Colonic mucosa (tissue), 4 donors: ENCODE data around the gene GDAP1L1. TPM values are rescaled to one million over a fixed set of nuclear protein-coding genes. Genes with fewer than 3 reads are reported as not detected.
"Not testable (repeated sequence)": the region's sequence is repeated elsewhere in the genome, so short reads cannot be mapped to it uniquely, and the experiment has no call there.

Experiments
- DNase-seq: peaks from one replicate; pipeline ENCODE4 v3.0.0-alpha.2; 2020
- H3K27ac ChIP-seq: fragments of 200-600 bp; one replicate; pipeline ENCODE4 v1.8.0; 2021
- H3K27me3 ChIP-seq: fragments of 200-600 bp; one replicate; pipeline ENCODE4 v1.8.0; 2021
- H3K36me3 ChIP-seq: fragments of 200-600 bp; one replicate; pipeline ENCODE4 v1.8.0; 2021
- H3K4me1 ChIP-seq: fragments of 200-600 bp; one replicate; pipeline ENCODE4 v1.8.0; 2021; ENCODE audit warnings: mild to moderate bottlenecking
- H3K4me3 ChIP-seq: fragments of 200-600 bp; one replicate; pipeline ENCODE4 v1.8.0; 2021
- H3K9ac ChIP-seq, 2 donors: one replicate each; pipeline ENCODE4 v1.7.0; 2013; ENCODE audit warnings: control low read depth in 2 of 2, low read depth in 2 of 2, low read length in 2 of 2
- H3K9me3 ChIP-seq: fragments of 200-600 bp; one replicate; pipeline ENCODE4 v1.8.0; 2021
- intact Hi-C: fragments of 100-400 bp; cut with DNase I; formaldehyde crosslinking; loops from one replicate; pipeline ENCODE4 v1.14.1; 2022
- total RNA-seq, 2 donors: library from RNA; stranded (reverse); fragmentation: NEBNext Ultra II Directional in 1 of 2; extraction: Animal tissue kit (Norgen Biotek cat#: 25700) in 1 of 2; gene quantifications; one replicate each; pipeline ENCODE4 v1.2.1, GENCODE V29; 2021
- TF ChIP-seq, protein P1 (sequence below): fragments of 200-600 bp; IDR thresholded peaks from one replicate; pipeline ENCODE4 v1.8.0; 2022; ENCODE audit warnings: antibody characterized with exemption, mild to moderate bottlenecking
- donor health status: healthy.
- donor health status: DM: no; HTN: no; CAD: no.
- donor health status: DM: no; HTN: no; CAD: no.

The GDAP1L1 gene
- total RNA-seq, 2 donors from 2014 or later = not detected

DNA sequence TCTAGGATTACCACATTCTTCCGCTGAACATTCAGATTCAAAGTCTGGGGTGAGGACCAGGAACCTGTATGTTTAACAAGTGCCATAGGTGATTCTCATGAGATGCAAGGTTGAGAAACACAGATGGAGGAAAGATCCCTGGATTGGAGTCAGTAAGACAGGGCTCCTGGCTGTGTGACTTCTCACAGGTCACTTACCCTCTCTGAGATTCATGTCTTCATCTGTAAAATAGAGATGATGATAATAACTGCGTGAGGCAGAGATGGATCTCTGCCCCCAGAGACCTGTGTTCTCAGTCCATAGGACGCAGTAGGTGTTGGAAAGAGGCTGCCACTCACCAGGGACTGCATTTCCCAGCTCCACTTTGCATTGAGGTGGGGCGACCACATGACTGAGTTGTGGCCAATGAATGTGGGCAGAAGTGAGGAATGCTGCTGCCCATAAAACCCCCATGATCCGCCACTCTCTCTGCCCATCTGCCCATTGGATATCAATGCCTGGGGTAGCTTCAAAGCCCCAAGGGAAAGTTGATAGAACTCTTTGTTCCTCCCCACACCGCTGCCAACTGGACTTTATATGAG is 13.6 kb upstream of the GDAP1L1 start:
- Histone ChIP-seq H3K9ac (no peak overlapping the region), H3K27ac (no peak overlapping the region), H3K4me1 (no peaks in the 10 kb centered on the region), H3K36me3 (no peaks in the 10 kb centered on the region), H3K27me3 (no peaks in the 10 kb centered on the region), H3K9me3 (no peaks in the 10 kb centered on the region), H3K4me3 (no peak overlapping the region)
- TF ChIP-seq, protein P1, sequence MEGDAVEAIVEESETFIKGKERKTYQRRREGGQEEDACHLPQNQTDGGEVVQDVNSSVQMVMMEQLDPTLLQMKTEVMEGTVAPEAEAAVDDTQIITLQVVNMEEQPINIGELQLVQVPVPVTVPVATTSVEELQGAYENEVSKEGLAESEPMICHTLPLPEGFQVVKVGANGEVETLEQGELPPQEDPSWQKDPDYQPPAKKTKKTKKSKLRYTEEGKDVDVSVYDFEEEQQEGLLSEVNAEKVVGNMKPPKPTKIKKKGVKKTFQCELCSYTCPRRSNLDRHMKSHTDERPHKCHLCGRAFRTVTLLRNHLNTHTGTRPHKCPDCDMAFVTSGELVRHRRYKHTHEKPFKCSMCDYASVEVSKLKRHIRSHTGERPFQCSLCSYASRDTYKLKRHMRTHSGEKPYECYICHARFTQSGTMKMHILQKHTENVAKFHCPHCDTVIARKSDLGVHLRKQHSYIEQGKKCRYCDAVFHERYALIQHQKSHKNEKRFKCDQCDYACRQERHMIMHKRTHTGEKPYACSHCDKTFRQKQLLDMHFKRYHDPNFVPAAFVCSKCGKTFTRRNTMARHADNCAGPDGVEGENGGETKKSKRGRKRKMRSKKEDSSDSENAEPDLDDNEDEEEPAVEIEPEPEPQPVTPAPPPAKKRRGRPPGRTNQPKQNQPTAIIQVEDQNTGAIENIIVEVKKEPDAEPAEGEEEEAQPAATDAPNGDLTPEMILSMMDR = no peak
- no peak for DNase-seq
- intact Hi-C loops = no loop called here

DNA sequence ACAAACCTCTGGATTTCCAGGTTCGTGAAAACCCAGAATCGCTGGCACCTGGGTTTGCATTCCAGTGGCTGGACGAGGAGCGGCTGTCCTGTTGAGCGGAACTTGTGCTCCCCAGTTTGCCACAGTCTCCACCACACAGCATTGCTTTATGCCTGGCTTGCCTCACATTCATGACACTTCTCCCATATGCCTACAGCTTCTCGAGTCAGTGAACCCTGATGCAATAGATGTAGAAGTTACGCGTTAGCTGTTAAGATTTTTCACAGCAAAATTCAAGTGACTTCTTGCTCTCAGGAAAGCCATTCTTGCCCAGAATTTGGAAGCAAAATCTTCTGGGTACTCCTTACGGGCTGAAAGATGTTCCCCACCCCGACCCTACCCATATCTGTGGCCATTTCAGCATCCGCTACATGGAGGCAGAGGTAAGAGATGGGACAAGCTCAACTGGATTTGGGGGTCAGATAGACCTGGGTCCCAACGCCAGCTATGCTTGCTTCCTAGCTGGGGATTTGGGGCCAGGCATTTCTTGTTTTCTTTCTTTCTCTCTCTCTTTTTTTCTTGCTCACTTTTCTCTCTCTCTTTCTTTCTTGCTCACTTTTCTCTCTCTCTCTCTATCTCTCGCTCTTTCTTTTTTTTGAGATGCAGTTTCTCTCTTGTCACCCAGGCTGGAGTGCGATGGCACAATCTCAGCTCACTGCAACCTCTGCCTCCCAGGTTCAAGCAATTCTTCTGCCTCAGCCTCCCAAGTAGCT is 12.4 kb upstream of the GDAP1L1 start:
- no peak overlapping the region for H3K9ac ChIP-seq
- H3K27ac ChIP-seq = no peak overlapping the region
- intact Hi-C loops = no loop called here
- H3K4me3 ChIP-seq = no peak overlapping the region
- H3K4me1 ChIP-seq = no peaks in the 10 kb centered on the region
- DNase-seq = no peak
- no peaks in the 10 kb centered on the region for H3K27me3 ChIP-seq
- H3K36me3 ChIP-seq = no peaks in the 10 kb centered on the region
- TF ChIP-seq, protein P1 = no peak
- H3K9me3 ChIP-seq = no peaks in the 10 kb centered on the region

DNA sequence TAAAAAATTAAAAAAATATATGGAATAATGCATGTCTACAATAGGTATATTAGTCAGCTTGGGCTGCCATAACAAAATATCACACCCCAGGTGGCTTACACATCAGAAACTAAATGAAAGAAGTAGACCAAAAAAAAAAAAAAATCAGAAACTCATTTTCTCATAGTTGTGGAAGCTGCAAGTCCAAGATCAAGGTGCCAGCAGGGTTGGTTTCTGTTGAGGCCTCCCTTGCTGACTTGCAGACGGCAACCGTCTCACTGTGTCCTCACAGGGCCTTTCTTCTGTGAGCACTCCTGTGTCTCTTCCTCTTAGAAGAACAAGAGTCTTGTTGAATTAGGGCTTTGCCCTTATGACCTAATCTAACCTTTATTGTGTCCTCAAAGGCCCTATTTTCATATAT is 11.4 kb upstream of the GDAP1L1 start:
- no peaks in the 10 kb centered on the region for H3K4me1 ChIP-seq
- H3K9me3 ChIP-seq = no peaks in the 10 kb centered on the region
- no peak for DNase-seq
- H3K27me3 ChIP-seq = no peaks in the 10 kb centered on the region
- intact Hi-C loops = no loop called here
- no peak overlapping the region for H3K9ac ChIP-seq
- H3K36me3 ChIP-seq = no peaks in the 10 kb centered on the region
- TF ChIP-seq, protein P1 = no peak
- no peak overlapping the region for H3K27ac ChIP-seq
- no peak overlapping the region for H3K4me3 ChIP-seq

DNA sequence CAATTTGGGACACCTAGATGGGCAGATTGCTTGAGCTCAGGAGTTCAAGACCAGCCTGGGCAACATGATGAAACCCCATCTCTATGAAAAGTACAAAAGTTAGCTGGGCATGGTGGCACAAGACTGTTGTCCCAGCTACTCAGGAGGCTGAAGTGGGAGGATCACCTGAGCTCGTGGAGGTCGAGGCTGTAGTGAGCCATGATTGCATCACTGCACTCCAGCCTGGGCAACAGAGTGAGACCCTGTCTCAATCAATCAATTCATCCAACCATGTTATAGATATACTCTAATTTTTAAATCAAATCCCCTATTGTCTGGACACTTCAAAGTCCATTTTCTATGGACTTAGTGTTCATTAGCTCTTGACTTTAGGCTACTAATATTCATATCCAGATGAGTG is 10.3 kb upstream of the GDAP1L1 start:
- DNase-seq, intact Hi-C loops, H3K27ac ChIP-seq, H3K4me3 ChIP-seq, H3K4me1 ChIP-seq, H3K27me3 ChIP-seq, H3K9me3 ChIP-seq, H3K36me3 ChIP-seq, H3K9ac ChIP-seq: not testable (repeated sequence)

DNA sequence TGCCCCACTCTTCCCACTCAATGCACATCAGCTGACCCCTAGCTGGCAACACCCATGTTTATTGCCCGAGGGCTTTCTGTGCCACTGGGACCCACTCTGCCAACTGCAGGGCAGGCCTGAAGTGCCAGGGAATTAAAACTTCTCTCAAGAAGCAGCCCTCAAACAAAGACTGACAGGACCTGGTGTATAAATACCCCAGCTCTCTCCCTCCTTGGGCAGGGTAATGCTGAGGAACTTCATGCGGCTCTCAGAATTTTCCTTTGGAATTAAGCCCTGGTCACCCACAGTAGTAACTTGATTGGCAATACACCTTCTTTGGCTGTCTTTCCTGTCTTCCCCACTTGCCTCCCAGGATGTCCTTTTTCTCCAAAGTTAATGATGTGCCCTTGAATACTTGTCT is 5.3 kb upstream of the GDAP1L1 start:
- no peak overlapping the region for H3K4me3 ChIP-seq
- TF ChIP-seq, protein P1 = no peak
- intact Hi-C loops = no loop called here
- H3K36me3 ChIP-seq = no peaks in the 10 kb centered on the region
- H3K27ac ChIP-seq = no peak overlapping the region
- DNase-seq = no peak
- H3K27me3 ChIP-seq = no peaks in the 10 kb centered on the region
- H3K9me3 ChIP-seq = no peaks in the 10 kb centered on the region
- no peak overlapping the region for H3K9ac ChIP-seq
- no peaks in the 10 kb centered on the region for H3K4me1 ChIP-seq

DNA sequence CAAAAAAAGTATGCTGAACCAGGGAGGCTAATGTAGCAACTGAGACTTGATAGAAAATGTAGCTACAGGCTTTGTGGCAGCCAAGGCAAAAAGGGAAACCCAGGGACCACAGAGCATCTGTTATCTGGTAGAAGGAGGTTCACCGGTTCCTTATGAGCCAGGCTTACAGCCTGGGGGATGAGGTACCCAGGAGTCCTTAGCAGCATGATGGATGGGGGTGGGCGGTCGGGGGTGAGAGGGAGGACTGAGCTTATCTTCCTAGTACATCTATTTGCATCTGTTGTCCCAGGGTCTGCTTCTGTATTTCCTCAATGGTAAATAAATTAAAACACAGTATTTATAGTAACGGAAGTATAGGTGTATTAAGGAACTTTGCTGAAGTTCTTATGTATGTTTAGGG is 1.1 kb upstream of the GDAP1L1 start:
- no peak overlapping the region for H3K9ac ChIP-seq
- no peaks in the 10 kb centered on the region for H3K4me1 ChIP-seq
- TF ChIP-seq, protein P1 = no peak
- intact Hi-C loops = no loop called here
- no peak for DNase-seq
- H3K27me3 ChIP-seq = no peaks in the 10 kb centered on the region
- no peaks in the 10 kb centered on the region for H3K36me3 ChIP-seq
- H3K27ac ChIP-seq = no peak overlapping the region
- H3K4me3 ChIP-seq = no peak overlapping the region
- H3K9me3 ChIP-seq = no peaks in the 10 kb centered on the region
